C4-2B (cell line): ENCODE results near the gene HSPA13.

Experiments
- ZFX ChIP-seq: fragments of 450-650 bp; IDR thresholded peaks from 2 replicates; pipeline ENCODE4 v1.6.1; 2017
- TF ChIP-seq, protein P1 (sequence below): fragments of 450-650 bp; conservative IDR thresholded peaks from 2 replicates; pipeline ENCODE4 v1.5.1; 2017; ENCODE audit warnings: mild to moderate bottlenecking

DNA sequence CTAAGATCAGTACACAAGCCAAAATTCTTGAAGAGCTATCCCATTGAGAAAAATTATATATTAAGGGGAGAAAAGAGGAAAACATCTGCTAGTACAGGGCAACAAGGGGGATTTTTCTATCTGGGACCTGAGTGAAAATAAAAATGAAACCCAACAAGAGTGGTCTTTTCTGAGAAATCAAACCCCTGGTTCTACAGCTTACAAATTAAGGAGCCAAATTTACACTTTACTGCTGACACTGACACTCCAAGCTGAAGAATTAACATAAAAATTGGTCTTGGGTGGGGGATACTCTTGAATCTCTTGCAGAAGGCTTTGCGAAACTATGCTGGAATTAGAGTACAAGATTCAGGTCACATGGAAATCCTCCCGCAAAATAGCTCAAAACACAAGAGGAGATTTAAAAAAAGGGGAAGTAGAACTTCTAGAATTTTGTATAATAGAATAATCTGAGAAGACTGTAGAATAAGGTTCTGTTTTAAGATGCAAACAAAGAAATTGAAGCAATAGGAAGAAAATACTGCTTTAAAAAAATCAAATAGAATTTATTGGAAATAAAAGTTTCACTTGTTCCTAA is 32.1 kb upstream of the HSPA13 start:
- TF ChIP-seq ZFX = no peak
- TF ChIP-seq, protein P1, sequence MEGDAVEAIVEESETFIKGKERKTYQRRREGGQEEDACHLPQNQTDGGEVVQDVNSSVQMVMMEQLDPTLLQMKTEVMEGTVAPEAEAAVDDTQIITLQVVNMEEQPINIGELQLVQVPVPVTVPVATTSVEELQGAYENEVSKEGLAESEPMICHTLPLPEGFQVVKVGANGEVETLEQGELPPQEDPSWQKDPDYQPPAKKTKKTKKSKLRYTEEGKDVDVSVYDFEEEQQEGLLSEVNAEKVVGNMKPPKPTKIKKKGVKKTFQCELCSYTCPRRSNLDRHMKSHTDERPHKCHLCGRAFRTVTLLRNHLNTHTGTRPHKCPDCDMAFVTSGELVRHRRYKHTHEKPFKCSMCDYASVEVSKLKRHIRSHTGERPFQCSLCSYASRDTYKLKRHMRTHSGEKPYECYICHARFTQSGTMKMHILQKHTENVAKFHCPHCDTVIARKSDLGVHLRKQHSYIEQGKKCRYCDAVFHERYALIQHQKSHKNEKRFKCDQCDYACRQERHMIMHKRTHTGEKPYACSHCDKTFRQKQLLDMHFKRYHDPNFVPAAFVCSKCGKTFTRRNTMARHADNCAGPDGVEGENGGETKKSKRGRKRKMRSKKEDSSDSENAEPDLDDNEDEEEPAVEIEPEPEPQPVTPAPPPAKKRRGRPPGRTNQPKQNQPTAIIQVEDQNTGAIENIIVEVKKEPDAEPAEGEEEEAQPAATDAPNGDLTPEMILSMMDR = no peak
